Measurements from ENCODE around the gene LRRC8A.

The LRRC8A gene

GRCh38 chr9:128836509-128837145, 45.3 kb upstream of the LRRC8A start:
- no peak overlapping the region for H3K4me2 ChIP-seq (ENCODE audit: low read depth, low read length, poor library complexity, severe bottlenecking)
- H3K9me2 ChIP-seq (replicated peaks; ENCODE audit: low read depth, low read length) = no peaks in the 10 kb centered on the region
- no peaks in the 10 kb centered on the region for H3K79me2 ChIP-seq (ENCODE audit: insufficient read depth, low read length)
- H3K9me3 ChIP-seq (ENCODE audit: insufficient read depth, low read depth, low read length) = no peaks in the 10 kb centered on the region
- no peaks in the 10 kb centered on the region for H3K36me3 ChIP-seq (ENCODE audit: insufficient read depth, low read length)
- no peaks in the 10 kb centered on the region for H3F3A ChIP-seq (ENCODE audit: low read depth)
- H3K4me3 ChIP-seq (ENCODE audit: low read length, poor library complexity, severe bottlenecking) = no peak overlapping the region
- no peaks in the 10 kb centered on the region for H3K27me3 ChIP-seq (ENCODE audit: insufficient read depth, low read length, poor library complexity, severe bottlenecking)
- H2AFZ ChIP-seq (ENCODE audit: low read length) = no peak overlapping the region
- TF ChIP-seq CTCF (conservative IDR thresholded peaks at IDR 0.05; ENCODE audit: low read length) = no peak
- TF ChIP-seq EZH2phosphoT487 (IDR thresholded peaks at IDR 0.05; ENCODE audit: borderline replicate concordance) = no peak
- H3K4me1 ChIP-seq (ENCODE audit: insufficient read depth, low read length, poor library complexity, severe bottlenecking) = no peaks in the 10 kb centered on the region
- H3K9ac ChIP-seq (ENCODE audit: low read depth, low read length, poor library complexity, severe bottlenecking) = no peak overlapping the region
- H4K20me1 ChIP-seq (ENCODE audit: insufficient read depth, low read length, poor library complexity, severe bottlenecking) = no peaks in the 10 kb centered on the region

GRCh38 chr9:128838338-128838737, 43.6 kb upstream of the LRRC8A start:
- no peaks in the 10 kb centered on the region for H3F3A ChIP-seq (ENCODE audit: low read depth)
- no peak overlapping the region for H3K4me2 ChIP-seq (ENCODE audit: low read depth, low read length, poor library complexity, severe bottlenecking)
- H4K20me1 ChIP-seq (ENCODE audit: insufficient read depth, low read length, poor library complexity, severe bottlenecking) = no peaks in the 10 kb centered on the region
- no peaks in the 10 kb centered on the region for H3K9me2 ChIP-seq (replicated peaks; ENCODE audit: low read depth, low read length)
- no peaks in the 10 kb centered on the region for H3K4me1 ChIP-seq (ENCODE audit: insufficient read depth, low read length, poor library complexity, severe bottlenecking)
- TF ChIP-seq CTCF (conservative IDR thresholded peaks at IDR 0.05; ENCODE audit: low read length) = no peak
- TF ChIP-seq EZH2phosphoT487 (IDR thresholded peaks at IDR 0.05; ENCODE audit: borderline replicate concordance) = no peak
- H3K9ac ChIP-seq (ENCODE audit: low read depth, low read length, poor library complexity, severe bottlenecking) = no peak overlapping the region
- no peaks in the 10 kb centered on the region for H3K27me3 ChIP-seq (ENCODE audit: insufficient read depth, low read length, poor library complexity, severe bottlenecking)
- no peaks in the 10 kb centered on the region for H3K9me3 ChIP-seq (ENCODE audit: insufficient read depth, low read depth, low read length)
- H2AFZ ChIP-seq (ENCODE audit: low read length) = no peak overlapping the region
- no peak overlapping the region for H3K4me3 ChIP-seq (ENCODE audit: low read length, poor library complexity, severe bottlenecking)
- no peaks in the 10 kb centered on the region for H3K79me2 ChIP-seq (ENCODE audit: insufficient read depth, low read length)
- no peaks in the 10 kb centered on the region for H3K36me3 ChIP-seq (ENCODE audit: insufficient read depth, low read length)

- Histone ChIP-seq H3K4me3 (ENCODE audit: low read length, poor library complexity, severe bottlenecking) (no peak overlapping the region), H3K27me3 (ENCODE audit: insufficient read depth, low read length, poor library complexity, severe bottlenecking) (no peaks in the 10 kb centered on the region), H3K9me2 (replicated peaks; ENCODE audit: low read depth, low read length) (no peaks in the 10 kb centered on the region), H3K79me2 (ENCODE audit: insufficient read depth, low read length) (no peaks in the 10 kb centered on the region), H3K36me3 (ENCODE audit: insufficient read depth, low read length) (no peaks in the 10 kb centered on the region), H3K9ac (ENCODE audit: low read depth, low read length, poor library complexity, severe bottlenecking) (no peak overlapping the region), H3K9me3 (ENCODE audit: insufficient read depth, low read depth, low read length) (no peaks in the 10 kb centered on the region), H2AFZ (ENCODE audit: low read length) (no peak overlapping the region), H4K20me1 (ENCODE audit: insufficient read depth, low read length, poor library complexity, severe bottlenecking) (no peaks in the 10 kb centered on the region), H3K4me1 (ENCODE audit: insufficient read depth, low read length, poor library complexity, severe bottlenecking) (no peaks in the 10 kb centered on the region), H3K4me2 (ENCODE audit: low read depth, low read length, poor library complexity, severe bottlenecking) (no peak overlapping the region), H3F3A (ENCODE audit: low read depth) (no peaks in the 10 kb centered on the region)
- no peak for TF ChIP-seq CTCF (conservative IDR thresholded peaks at IDR 0.05; ENCODE audit: low read length)
- TF ChIP-seq EZH2phosphoT487 (IDR thresholded peaks at IDR 0.05; ENCODE audit: borderline replicate concordance) = no peak
Measured at GRCh38 chr9:128840524-128840923, 41.4 kb upstream of the LRRC8A start.
